HTR-8/SVneo (cell line): Measurements from ENCODE around the gene CD2BP2.
"Not testable (repeated sequence)": the region's sequence is repeated elsewhere in the genome, so short reads cannot be mapped to it uniquely, and the experiment has no call there.

Source experiments
- DNase-seq: peaks from one replicate; pipeline ENCODE4 v3.0.0; 2011; ENCODE audit warnings: low spot score, mixed read lengths; ENCODE audit not compliant: insufficient read length
- FAIRE-seq: peaks from 2 replicates; lab custom pipeline; 2011; peaks lifted over from hg19 to GRCh38; lab: Jason Lieb, UNC

CD2BP2 gene

DNA sequence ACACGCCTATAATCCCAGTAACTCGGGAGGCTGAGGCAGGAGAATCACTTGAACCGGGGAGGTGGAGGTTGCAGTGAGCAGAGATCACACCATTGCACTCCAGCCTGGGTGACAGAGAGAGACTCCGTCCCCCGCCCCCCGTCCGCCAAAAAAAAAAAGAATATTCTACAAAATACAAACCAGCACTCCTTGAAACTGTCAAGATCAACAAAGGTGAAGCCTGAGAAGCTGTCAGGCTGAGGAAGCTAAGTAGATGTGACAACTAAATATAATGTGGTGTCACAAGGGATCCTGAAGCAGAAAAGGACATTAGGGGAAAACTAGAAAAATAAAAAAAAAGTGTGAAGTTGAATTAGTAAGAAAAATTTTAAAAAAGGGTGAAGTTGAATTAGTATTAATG lies 6.2 kb downstream of the CD2BP2 start:
- no peak for FAIRE-seq
- DNase-seq: no peak

DNA sequence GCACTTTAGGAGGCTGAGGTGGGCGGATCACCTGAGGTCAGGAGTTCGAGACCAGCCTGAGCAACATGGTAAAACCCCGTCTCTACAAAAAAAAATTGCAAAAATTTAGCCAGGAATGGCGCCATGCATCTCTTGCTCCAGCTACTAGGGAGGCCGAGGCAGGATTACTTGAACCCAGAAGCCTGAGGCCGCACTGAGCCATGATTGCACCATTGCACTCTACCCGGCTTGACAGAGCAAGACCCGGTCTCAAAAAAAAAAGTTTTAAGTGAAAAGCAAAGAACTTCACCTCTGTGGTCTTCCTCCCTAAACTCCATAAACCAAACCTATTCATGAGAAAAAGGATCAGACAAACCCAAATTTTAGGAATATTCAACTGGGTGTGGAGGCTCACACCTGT lies 7.0 kb downstream of the CD2BP2 start:
- FAIRE-seq (no peak), DNase-seq (no peak)

DNA sequence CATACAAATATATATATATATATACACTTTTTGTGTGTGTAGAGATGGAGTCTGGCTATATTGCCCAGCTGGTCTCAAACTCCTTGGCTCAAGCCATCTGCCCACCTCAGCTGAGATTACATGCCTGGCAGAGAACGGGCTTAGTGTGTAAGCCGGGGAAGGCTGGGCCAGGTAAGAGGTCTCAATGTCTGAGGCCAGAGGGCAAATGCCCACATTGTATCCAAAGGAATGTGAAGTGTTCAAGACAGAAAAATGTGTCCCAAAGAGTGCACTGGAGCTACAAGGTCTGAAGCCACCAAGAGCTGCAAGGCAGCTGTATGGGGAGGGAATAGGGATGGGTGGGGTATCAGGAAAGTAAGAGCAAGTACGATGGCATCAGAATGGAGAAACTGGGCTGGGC lies 8.8 kb downstream of the CD2BP2 start:
- DNase-seq: no peak
- FAIRE-seq: no peak

DNA sequence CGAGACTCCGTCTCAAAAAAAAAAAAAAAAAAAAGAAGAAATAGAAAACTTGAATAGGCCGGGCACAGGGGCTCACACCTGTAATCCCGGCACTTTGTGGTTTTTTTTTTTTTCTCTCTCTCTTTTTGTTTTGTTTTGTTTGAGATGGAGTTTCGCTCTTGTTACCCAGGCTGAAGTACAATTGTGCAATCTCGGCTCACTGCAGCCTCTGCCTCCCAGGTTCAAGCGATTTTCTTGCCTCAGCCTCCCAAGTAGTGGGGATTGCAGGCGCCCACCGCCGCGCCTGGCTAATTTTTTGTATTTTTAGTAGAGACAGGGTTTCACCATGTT lies 11.7 kb downstream of the CD2BP2 start:
- DNase-seq, FAIRE-seq: not testable (repeated sequence)

DNA sequence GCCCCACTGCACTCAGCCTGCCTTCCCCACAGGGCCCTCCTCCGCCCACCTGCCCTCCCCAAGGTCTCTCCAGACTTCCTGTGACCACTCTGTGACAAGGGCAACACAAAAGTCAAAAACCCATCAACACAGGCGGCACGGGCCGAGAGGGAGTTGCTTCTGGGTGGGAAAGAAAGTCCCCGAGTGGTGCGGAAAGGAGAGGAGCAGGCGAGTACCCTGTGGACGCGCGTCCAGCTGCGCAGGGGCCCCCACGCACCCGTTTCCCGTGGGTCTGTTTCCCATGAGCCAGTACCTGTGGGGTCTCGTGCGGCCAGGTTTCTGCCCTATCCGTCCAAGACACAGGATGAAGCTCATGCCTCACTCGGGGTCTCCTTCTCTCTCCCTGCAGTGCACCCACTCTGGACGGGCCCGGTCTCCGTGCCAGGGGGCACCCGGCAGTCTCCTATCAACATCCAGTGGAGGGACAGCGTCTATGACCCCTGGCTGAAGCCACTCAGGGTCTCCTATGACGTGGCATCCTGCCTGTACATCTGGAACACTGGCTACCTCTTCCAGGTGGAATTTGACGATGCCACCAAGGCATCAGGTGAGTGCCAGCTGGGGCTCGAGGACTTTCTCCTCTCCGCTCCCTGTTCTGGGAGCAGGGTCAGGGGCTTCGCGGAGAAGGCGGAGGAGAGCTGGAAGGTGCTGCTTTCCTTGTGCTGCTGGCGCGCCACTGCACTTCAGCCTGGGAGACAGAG lies 12.2 kb downstream of the CD2BP2 start:
- no peak for FAIRE-seq

DNA sequence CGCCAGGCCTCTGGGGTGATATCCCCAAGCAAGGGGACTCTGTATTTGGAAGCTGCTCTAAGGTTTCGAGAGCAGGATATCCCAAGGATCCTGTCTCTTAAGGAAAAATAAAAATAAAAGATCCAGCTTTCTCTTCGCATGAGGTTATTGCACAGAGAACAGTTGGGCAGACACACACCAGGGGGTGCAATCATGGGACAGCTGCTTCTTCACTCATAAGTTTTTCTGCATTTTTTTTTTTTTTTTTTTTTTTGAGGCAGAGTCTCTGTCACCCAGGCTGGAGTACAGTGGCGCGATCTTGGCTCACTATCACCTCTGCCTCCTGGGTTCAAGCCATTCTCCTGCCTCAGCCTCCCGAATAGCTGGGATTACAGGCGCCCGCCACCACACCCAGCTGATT lies 13.1 kb downstream of the CD2BP2 start:
- not testable (repeated sequence) for FAIRE-seq, DNase-seq

More for the DNA sequence above, 12.2 kb downstream of the CD2BP2 start:
- DNase-seq: no peak

DNA sequence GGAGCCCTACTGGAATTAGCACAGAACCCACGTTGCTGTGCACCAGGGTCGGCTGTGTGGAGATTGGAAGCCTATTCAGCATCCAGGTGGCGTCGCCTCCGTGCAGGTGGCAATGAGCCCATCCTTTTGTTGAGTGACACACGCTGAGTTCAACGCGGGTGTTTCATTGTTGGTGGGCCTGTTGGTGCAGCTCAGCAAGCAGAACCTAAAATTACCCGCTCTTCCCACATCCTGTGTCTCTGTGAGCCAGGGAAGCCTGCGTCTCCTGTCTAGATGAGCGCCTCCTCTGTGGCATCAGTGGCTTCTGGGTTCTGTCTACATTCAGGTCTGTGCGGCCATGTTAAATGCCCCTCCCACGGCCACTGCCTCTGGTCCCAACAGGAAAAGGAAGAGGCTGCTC lies 14.5 kb downstream of the CD2BP2 start:
- no peak for DNase-seq
- FAIRE-seq: no peak

DNA sequence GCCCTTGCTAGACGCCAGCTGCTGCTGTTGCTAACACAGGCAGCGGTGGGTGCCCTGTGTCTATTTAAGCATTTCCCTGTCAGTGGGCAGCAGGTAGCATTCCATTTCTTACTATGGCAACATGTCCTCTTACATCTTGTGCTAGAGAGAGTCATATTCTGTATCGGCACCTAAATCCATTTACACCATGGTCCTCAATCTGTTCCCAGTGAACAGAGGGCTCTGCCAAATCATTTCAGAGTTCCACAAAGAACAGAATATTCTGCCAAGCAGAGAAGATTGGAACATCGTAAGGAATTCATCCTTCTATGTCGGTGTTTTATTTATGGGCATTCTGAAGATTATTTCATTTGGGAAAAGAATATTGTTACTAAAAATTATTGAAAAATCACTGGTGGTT lies 16.4 kb downstream of the CD2BP2 start:
- DNase-seq, FAIRE-seq: not testable (repeated sequence)

DNA sequence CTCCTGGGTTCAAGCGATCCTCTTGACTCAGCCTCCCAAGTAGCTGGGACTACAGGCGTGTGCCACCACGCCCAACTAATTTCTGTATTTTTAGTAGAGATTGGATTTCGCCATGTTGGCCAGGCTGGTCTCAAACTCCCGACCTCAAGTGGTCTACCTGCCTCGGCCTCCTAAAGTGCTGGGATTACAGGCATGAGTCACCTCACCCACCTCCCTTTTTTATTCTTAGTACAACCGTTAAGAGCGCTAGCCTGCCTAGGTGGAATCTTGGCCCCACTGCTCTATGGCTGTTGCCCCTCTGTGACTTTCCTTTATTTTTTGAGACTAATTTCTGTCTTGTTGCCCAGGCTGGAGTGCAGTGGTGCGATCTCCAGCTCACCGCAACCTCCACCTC lies 17.1 kb downstream of the CD2BP2 start:
- FAIRE-seq, DNase-seq: not testable (repeated sequence)

DNA sequence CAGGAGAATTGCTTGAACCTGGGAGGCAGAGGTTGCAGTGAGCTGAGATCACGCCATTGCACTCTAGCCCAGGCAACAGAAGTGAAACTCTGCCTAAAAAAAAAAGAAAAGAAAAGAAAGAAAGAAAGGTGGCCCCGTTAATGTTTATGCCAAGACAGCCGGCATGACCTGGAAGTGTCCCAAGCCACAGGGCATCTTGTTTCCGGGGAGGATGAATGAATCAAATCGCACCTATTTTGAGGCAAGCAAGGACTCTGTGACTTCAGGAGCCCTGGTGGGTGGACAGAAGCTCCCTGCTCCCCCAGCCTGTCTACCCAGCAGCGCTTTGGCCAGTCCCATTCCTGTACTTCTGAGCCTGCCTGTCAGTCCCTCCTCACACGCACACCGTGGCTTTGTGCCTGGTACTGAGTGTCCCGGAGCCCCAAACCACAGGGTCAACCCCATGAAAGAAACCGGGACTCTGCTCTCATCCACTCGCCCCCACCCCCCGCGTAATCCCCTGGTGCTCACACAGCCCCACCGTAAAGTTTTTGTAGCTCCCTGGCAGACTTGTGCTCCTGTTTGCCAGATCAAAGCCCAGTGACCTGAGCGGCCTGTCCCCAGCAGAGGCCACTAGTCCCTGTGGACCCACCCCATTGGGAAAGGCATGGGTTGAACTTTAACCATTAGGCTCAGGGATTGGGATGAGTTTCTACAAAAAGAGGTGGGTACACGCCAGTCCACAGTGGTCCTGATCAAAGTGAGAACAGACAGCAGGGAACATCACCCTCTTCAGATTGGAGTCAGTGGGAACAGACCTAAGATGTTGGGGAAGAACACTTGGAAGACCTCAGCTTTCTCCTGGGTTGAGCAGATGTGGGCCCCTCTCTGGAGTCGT lies 19.3 kb downstream of the CD2BP2 start:
- no peak for DNase-seq
- FAIRE-seq: no peak

DNA sequence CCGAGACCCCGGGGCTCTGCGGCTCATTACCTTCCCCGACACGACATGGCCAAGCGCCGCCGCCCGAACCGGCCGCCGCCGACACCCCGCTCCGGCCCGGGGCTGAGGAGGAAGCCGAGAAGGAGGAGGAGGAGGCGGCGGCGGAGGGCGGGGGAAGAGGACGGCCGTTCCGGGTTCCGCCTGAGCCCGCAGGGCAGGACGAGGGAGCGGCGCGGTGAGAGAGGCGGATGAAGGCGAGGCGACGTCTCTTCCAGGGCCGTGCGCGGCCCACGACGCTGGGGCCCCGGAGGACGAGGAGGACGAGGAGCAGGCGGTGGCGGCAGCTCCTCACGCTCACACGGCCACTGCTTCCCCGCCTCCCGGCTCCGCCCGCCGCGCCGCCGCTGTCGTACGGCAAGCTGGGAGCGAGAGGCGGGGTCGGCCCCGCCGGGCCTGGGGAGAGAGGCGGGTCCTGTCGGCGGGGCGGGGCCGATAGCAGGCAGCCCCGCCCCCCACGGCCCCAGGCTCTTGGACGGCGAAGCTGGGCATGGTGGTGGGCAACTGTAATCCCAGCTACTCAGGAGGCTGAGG lies 20.0 kb downstream of the CD2BP2 start:
- peak; percentile 55 for FAIRE-seq
- DNase-seq: peak; percentile 47

DNA sequence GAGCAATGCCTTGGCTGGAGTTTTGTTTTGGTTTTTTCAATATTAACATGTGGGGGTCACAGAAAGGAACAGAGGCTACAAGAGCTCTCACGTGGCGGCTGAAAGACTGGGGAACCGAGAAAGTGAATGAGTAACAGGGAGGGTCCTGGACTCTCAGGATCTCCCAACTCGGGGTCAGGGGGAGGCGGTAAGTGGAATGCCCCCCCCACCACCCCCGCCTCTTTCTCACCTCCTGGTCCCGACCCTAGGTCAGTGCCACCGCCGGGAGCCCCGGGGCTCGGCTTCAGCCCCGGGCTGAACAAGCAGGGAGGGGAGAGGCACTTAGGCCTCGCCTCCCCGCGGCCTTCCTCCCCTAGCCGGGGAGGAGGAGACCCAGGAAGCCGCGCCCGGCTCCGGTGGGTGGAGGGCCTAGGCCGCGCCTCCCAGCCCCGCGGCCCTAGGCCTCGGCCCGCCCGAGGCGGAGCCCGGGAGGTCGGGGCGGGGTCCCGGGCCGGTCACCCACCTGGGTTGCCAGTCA lies 20.6 kb downstream of the CD2BP2 start:
- not testable (repeated sequence) for DNase-seq, FAIRE-seq

DNA sequence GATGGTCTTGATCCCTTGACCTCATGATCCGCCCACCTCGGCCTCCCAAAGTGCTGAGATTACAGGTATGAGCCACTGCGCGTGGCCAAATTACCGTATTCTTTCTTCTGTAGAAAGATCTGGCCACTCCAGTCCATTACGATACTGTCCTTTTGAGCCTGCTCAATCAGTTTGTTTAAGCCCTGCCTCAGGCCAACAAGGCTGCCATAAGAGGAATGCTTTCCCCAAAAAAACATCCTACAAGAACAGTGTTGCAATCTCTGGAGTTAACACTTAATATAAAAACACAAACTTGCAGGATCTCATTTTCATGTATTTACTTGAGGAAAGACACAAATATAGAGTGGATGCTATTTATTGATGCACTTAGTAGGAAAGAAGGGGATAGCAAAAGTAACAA lies 30.9 kb downstream of the CD2BP2 start:
- not testable (repeated sequence) for FAIRE-seq

DNA sequence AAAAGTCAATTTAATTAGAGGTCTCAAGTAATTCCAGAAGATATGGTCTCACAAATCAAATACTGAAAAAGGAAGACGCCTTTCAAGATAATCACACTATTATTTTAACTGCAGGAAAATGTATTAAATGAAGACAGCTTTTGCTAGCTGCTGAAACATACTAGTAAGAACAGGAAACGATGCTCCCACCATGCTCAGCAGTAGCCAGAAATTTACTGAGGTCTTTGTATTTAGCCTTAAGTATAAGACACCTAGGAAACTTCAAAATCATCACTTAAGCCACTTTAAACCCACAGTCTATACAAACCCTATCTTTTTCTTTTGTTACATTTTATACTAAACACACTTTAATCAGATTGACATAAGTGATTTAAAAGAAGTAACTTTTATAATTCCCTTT lies 36.5 kb downstream of the CD2BP2 start:
- not testable (repeated sequence) for DNase-seq, FAIRE-seq

More for the DNA sequence above, 30.9 kb downstream of the CD2BP2 start:
- DNase-seq: not testable (repeated sequence)

DNA sequence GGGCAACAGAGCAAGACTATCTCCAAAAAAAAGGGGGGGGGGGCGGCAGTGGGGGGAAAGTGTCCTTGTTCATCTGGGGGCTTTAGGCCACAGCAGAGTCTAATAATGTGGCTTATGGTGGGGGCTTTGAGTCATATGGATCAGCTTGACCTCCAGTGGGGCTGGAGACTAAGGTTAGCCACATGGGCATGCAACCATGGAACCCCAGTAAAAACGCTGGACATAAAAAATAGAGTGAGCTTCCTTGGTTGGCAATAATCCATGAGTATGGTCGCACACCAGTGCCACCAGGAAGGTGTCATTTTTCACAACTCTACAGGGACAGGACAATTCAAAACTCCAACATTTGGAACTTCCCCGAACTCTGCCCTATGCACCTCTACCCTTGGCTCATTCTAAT lies 44.2 kb downstream of the CD2BP2 start:
- FAIRE-seq, DNase-seq: not testable (repeated sequence)

DNA sequence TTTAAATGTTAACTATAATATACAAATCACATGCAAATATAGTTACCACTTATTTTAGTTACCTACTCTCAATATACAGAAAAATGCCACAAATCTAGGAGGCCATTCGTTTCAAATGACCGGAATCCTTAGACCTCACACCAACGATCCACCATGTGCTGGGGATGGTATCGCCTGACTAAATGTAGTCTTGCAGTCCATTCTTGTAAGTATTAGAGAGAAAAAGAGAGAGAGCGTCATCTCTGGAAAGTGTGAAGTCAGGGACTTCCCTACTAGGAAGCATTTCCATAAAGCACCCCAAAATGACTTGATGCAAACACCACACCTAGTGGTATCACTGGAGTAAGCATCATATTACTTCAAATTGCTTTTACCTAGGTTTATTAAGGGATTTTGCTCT lies 45.9 kb downstream of the CD2BP2 start:
- not testable (repeated sequence) for DNase-seq, FAIRE-seq
